Esophagus squamous epithelium (tissue), 4 donors: ENCODE data around the gene ZCCHC24.

Experiments used
- POLR2A ChIP-seq, 4 donors: fragments of 450-650 bp; IDR thresholded peaks; one replicate each; pipeline ENCODE4 v1.6.1; 2017; ENCODE audit warnings: antibody characterized with exemption in 4 of 4, mild to moderate bottlenecking in 4 of 4, moderate library complexity in 3 of 4
- TF ChIP-seq, protein P1 (sequence below), 6 experiments: fragments of 450-650 bp in 4 of 6; fragments of 200-600 bp in 2 of 6; sonication (generic) in 2 of 6; IDR thresholded peaks; one replicate each; pipeline ENCODE4 v1.5.1; 2016 to 2019; ENCODE audit warnings: antibody characterized with exemption in 6 of 6, mild to moderate bottlenecking in 4 of 6, moderate library complexity in 4 of 6

GRCh38 chr10:79438699-79439085, 6.7 kb downstream of the ZCCHC24 start:
- TF ChIP-seq, protein P1, sequence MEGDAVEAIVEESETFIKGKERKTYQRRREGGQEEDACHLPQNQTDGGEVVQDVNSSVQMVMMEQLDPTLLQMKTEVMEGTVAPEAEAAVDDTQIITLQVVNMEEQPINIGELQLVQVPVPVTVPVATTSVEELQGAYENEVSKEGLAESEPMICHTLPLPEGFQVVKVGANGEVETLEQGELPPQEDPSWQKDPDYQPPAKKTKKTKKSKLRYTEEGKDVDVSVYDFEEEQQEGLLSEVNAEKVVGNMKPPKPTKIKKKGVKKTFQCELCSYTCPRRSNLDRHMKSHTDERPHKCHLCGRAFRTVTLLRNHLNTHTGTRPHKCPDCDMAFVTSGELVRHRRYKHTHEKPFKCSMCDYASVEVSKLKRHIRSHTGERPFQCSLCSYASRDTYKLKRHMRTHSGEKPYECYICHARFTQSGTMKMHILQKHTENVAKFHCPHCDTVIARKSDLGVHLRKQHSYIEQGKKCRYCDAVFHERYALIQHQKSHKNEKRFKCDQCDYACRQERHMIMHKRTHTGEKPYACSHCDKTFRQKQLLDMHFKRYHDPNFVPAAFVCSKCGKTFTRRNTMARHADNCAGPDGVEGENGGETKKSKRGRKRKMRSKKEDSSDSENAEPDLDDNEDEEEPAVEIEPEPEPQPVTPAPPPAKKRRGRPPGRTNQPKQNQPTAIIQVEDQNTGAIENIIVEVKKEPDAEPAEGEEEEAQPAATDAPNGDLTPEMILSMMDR (IDR thresholded peaks at IDR 0.05), result no peak
- no peak for TF ChIP-seq POLR2A (IDR thresholded peaks at IDR 0.05)
